Nasal cavity respiratory epithelium epithelial cell of viscerocranial mucosa (primary cell): Measurements from ENCODE around the gene SLC25A43. TPM values are rescaled to one million over a fixed set of nuclear protein-coding genes. Genes with fewer than 3 reads are reported as not detected.

ENCODE experiments used
- total RNA-seq: library from RNA; depleted of rRNA; stranded (reverse); fragments of >200 nt; gene quantifications from 2 replicates; pipeline ENCODE4 v1.2.3, GENCODE V29; 2014

SLC25A43 gene
- total RNA-seq = 19.1 and 28.3 TPM in 2 replicates

DNA sequence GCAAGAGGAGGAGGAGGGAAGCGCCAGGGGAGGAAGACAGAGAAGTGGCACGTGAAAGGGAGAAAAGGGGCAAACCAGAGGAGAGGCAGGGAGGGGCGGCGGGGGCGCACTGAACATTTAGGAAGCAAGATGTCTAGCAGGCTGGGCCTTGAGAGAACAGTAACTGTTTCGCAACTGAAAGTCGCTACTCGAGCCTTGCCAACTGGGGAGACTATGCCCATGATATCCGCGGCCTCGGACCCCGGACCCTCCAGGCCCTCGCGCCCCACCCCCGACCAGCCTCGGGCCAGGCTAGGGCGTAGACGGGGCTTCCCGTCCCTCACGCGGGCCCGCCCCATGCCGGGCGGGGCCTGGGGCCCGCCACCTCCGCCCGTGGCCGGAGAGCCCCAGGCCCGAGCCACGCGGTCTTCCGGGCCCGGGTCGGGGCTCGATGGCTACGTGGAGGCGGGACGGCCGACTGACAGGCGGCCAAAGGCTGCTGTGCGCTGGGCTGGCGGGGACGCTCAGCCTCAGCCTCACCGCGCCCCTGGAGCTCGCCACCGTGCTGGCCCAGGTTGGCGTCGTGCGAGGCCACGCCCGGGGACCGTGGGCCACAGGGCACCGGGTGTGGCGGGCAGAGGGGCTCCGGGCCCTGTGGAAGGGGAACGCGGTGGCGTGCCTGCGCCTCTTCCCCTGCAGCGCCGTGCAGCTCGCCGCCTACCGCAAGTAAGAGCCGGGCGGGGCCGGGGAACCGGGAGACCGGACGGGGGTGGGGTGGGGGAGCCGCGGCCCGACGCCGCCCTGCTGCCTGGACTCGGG is at the start of gene SLC25A43:
Gene SLC25A43 (plus strand): TSS at position 363 of the 798 bp plus-strand sequence. CDS start 68 bp downstream, at position 431.

GRCh38 chrX:119467842-119468550 is 68.9 kb downstream of the SLC25A43 start, which contains the start of gene SLC25A5:
Gene SLC25A5 (plus strand): TSS chrX:119468444. CDS start chrX:119468516, 72 bp downstream.

Other genes with a start within 250 kb of the SLC25A43 start
- 93.6 and 119 TPM in 2 replicates for gene PGRMC1, start 163.1 kb upstream of the SLC25A43 start, total RNA-seq
- 354 and 404 TPM in 2 replicates for gene SLC25A5, start 69.1 kb downstream of the SLC25A43 start, total RNA-seq
- gene STEEP1, start 166.1 kb downstream of the SLC25A43 start, total RNA-seq = 39.3 and 44.0 TPM in 2 replicates
- gene UBE2A, start 175.2 kb downstream of the SLC25A43 start, total RNA-seq = 22.6 and 33.2 TPM in 2 replicates
- 7.5 and 12.0 TPM in 2 replicates for gene NKRF, start 207.1 kb downstream of the SLC25A43 start, total RNA-seq